Femur (tissue), 1 donor: Measurements from ENCODE around the gene ARMC7.
"Not testable (repeated sequence)": the region's sequence is repeated elsewhere in the genome, so short reads cannot be mapped to it uniquely, and the experiment has no call there.

ENCODE experiments used
- DNase-seq: peaks from one replicate; pipeline ENCODE4 v3.0.0-alpha.2; 2017

Gene ARMC7

DNA sequence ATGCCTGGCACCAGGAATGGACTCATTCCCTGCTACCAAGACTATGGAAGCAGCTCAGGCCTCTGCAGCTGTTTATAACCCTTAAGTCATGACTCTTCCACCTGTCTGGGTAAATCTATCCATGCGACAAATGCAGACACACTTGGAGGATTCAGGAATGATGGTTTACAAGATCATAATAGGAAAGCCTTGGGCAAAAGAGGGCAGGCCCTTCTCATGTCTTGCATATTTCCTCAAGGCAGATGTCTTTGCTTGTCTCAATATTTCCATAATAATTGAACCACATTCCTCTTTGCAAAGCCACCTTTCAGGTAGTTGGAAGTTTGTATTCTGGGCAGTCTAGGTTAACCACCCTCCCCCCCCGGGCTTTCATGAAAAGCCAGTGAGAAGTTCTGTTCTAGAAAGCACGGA, 45.4 kb downstream of the ARMC7 start:
- DNase-seq, result no peak

DNA sequence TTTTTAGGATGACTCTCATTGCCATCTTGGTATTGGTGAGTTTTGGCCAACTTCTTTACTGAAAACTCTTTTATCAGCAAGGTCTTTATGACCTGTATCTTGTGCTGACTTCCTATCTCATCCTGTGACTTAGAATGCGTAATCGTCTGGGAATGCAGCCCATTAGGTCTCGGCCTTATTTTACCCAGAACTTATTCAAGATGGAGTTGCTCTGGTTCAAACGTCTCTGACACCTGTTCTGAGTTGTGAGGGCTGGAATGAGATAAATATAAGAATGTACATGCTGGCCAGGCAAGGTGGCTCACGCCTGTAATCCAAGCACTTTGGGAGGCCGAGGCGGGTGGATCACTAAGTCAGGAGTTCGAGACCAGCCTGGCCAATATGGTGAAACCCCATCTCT, 48.7 kb downstream of the ARMC7 start:
- DNase-seq, result not testable (repeated sequence)

DNA sequence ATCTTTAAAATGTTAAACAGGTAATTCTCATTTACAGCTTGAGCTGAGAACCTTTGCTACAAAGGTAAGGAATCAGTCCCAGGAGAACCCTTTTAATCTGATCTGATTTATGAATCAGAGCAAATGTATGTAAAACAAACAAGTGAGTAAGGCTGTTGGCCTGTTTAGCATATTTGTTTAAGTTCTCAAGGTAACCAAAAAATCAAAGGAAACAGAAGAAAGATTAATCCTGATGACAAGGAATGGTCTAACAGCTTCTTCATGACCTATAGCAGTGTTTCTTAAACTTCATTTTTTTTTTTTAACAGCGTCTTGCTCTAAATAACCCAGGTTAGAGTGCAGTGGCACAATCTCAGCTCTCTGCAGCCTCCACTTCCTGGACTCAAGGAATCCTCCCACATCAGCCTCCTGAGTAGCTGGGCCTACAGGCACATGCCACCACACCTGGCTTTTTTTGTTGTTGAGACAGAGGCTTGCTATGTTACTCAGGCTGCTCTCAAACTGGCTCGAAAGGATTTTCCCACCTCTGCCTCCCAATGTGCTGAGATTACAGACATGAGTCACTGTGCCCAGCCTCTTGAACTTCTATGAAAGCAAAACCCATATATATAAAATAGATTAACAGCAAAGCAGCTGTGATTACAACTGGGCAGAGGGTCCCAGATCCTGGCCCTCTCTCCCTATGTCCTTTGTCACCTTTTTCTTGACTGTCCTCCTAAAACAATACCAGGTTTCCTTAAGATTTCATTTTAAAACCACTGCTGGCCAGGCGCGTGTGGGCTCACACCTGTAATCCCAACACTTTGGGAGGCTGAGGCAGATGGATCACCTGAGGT, 49.6 kb downstream of the ARMC7 start:
- DNase-seq, result no peak

DNA sequence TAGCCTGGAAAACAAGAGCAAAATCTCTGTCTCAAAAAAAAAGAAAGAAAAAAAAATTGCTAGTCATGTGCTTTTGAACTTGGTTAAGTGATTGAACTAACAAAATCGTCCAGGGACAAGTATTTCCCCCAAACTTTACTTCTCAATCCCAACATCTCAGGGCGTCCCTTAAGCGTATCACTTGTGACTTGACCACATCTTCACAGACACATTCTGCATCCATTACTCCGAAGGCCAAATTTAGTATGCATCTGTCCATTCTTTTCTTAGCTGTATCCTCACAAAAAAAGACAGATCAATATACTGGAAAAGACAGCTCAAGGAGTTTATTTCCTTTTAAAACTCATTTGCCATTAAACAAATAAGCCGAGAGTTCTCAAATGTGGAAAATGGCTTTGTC, 50.4 kb downstream of the ARMC7 start:
- DNase-seq, result no peak

DNA sequence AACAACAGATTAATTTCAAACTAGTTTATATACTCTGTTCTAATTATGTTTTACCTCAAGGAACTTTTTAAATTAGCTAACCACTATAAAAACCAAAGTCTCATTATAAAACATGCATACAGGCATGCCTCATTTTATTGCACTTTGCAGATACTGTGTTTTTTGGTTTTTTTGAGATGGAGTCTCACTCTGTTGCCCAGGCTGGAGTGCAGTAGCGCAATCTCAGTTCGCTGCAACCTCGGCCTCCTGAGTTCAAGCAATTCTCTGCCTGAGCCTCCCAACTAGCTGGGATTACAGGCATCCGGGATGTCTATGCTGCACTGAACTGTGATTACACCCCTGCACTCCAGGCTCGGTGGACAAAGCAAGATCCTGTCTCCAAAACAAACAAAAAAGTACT, 53.3 kb downstream of the ARMC7 start:
- no peak for DNase-seq

DNA sequence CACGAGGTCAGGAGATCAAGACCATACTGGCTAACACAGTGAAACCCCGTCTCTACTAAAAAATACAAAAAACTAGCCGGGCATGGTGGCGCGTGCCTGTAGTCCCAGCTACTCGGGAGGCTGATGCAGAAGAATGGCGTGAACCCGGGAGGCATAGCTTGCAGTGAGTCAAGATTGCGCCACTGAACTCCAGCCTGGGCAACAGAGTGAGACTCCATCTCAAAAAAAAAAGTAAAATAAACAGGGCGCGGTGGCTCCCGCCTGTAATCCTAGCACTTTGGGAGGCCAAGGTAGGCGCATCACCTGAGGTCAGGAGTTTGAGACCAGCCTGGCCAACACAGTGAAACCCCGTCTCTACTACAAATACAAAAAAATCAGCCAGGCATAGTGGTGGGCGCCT, 54.8 kb downstream of the ARMC7 start:
- DNase-seq, result not testable (repeated sequence)

DNA sequence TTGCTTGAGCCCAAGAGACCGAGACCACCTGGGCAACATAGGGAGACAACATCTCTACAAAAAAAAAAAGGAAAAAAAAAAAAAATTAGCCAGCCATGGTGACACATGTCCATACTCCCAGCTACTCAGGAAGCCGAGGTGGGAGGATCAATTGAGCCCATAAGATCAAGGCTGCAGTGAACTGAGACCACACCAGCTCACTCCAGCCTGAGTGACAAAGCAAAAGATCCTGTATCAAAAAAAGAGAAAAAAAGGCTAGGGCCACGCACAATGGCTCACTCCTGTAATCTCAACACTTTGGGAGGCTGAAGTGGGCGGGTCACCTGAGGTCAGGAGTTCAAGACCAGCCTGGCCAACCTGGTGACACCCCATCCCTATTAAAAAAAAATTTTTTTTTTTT, 59.2 kb downstream of the ARMC7 start:
- DNase-seq, result no peak

DNA sequence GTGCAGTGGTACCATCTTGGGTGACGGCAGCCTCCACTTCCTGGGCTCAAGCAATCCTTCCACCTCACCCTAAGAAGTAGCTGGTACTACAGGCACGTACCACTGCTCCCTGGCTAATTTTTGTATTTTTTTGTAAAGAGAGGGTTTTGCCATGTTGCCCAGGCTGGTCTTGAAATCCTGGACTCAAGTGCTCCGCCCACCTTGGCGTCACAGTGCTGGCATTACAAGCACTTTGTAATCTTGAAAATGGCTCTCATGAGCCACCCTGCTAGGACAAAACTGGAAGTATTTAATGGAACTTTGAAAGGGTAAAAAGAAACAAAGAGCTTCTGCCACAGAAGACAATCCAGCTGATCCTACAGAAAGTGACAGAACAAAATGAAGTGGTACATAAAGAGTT, 63.8 kb downstream of the ARMC7 start:
- DNase-seq, result no peak

DNA sequence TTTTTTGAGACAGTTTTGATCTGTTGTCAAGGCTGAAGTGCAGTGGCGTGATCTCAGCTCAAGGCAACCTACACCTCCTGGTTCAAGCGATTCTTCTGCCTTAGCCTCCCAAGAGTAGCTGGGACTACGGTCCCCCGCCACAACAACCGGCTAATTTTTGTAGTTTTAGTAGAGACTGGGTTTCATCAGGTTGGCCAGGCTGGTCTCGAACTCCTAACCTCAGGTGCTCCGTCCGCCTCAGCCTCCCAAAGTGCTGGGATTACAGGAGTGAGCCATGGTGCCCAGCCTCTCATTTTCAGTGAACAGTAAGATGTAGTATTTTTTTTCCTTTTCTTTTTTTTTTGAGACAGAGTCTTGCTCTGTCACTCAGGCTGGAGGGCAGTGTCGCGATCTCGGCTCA, 65.2 kb downstream of the ARMC7 start:
- DNase-seq, result no peak

DNA sequence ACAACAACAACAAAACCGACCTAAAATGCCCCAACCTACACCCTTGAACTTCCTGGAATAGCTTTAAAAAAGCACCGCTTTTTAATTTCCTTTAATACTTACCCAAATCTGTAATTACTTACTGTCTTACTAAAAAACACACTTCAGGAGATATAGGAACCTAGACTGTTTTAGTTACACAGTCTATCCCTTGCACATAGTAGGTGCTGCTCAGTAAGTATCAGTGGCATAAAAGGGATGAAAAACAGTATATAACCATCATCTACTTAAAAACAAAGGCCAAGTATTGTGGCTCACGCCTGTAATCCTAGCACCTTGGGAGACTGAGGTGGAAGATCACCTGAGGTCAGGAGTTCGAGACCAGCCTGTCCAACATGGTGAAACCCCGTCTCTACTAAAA, 66.9 kb downstream of the ARMC7 start:
- no peak for DNase-seq

DNA sequence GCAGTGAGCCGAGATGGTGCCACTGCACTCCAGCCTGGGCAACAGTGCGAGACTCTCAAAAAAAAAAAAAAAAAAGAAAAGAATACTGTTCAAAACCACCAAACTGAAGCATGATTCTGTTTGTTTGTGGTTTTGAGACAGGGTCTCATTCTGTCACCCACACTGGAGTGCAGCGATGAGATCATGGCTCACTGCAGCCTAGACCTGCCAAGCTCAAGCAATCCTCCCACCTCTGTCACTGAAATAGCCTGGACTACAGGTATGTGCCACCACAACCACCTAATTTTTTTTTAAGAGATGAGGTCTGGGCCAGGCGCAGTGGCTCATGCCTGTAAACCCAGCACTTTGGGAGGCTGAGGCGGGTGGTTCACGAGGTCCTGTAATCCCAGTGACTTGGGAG, 68.7 kb downstream of the ARMC7 start:
- DNase-seq, result no peak
